ENCODE results near the gene C1QC.

GRCh38 chr1:22662318-22662717 is 18.9 kb downstream of the C1QC start:
- TF ChIP-seq GATA2 (IDR thresholded peaks at IDR 0.05; ENCODE audit: low read depth, low read length) = no peak
- TF ChIP-seq GATA3 (IDR thresholded peaks at IDR 0.05; ENCODE audit: low read depth, low read length) = no peak

Data from SH-SY5Y (cell line).